Heart left ventricle (tissue), 16 donors: ENCODE measurements around the gene EIF4G3. TPM values are rescaled to one million over a fixed set of nuclear protein-coding genes. Genes with fewer than 3 reads are reported as not detected.

Source experiments
- ATAC-seq, 4 donors: fragments of 200-7000 bp; cut with Tn5 transposase; one replicate each; pipeline ENCODE4 v1.9.1; 2020 to 2022; ENCODE audit warnings: moderate library complexity in 4 of 4, mild to moderate bottlenecking in 3 of 4, moderate number of reproducible peaks in 1 of 4
- DNase-seq, 5 donors: peaks; one replicate each; pipeline ENCODE4 v3.0.0-alpha.2; 2020
- H3K27ac ChIP-seq, 12 donors: fragments of 200-600 bp; sonication (generic) in 4 of 12; one replicate each; pipeline versions ENCODE4 v1.5.0 to v1.8.0; 2016 to 2022; ENCODE audit warnings: mild to moderate bottlenecking in 2 of 12
- H3K27me3 ChIP-seq, 9 donors: fragments of 200-600 bp; sonication (generic) in 2 of 9; one replicate each; pipeline versions ENCODE4 v1.5.1 to v1.8.0; 2016 to 2022; ENCODE audit warnings: mild to moderate bottlenecking in 3 of 9
- H3K36me3 ChIP-seq, 9 donors: fragments of 200-600 bp; sonication (generic) in 2 of 9; one replicate each; pipeline versions ENCODE4 v1.5.0 to v1.8.0; 2018 to 2022; ENCODE audit warnings: mild to moderate bottlenecking in 2 of 9
- H3K4me1 ChIP-seq, 12 donors: fragments of 200-600 bp; sonication (generic) in 4 of 12; one replicate each; pipeline versions ENCODE4 v1.5.0 to v1.8.0; 2016 to 2022; ENCODE audit warnings: mild to moderate bottlenecking in 3 of 12
- H3K4me3 ChIP-seq, 12 donors: fragments of 200-600 bp; sonication (generic) in 4 of 12; one replicate each; pipeline versions ENCODE4 v1.5.0 to v1.8.0; 2017 to 2022; ENCODE audit warnings: mild to moderate bottlenecking in 9 of 12, moderate library complexity in 4 of 12
- H3K9me3 ChIP-seq, 12 donors: fragments of 200-600 bp; sonication (generic) in 4 of 12; one replicate each; pipeline versions ENCODE4 v1.5.0 to v1.8.0; 2016 to 2022; ENCODE audit warnings: mild to moderate bottlenecking in 1 of 12
- CTCF ChIP-seq, 12 donors: fragments of 200-600 bp; sonication (generic) in 4 of 12; IDR thresholded peaks; one replicate each; pipeline versions ENCODE4 v1.5.0 to v1.8.0; 2018 to 2022; ENCODE audit warnings: antibody characterized with exemption in 12 of 12, mild to moderate bottlenecking in 5 of 12
- POLR2A ChIP-seq, 2 donors: fragments of 450-650 bp; IDR thresholded peaks; one replicate each; pipeline ENCODE4 v1.6.1; 2017; ENCODE audit warnings: antibody characterized with exemption in 2 of 2, mild to moderate bottlenecking in 2 of 2, moderate library complexity in 2 of 2
- WGBS, 4 donors: extraction: QIAGEN DNeasy Blood & Tissue Kit in 2 of 4; methylation state at CpG; one replicate each; pipeline versions ENCODE4 v1.1.5 to v1.1.7; 2013 to 2018; 5-methylcytosine and 5-hydroxymethylcytosine counted together
- intact Hi-C, 10 donors: fragments of 100-400 bp; cut with DNase I; formaldehyde crosslinking; loops; one replicate each; pipeline versions ENCODE4 v1.11.1 to v1.14.2; 2022
- polyA plus RNA-seq, 2 donors: library from polyadenylated mRNA; stranded (reverse); fragments of 200-250 nt; gene quantifications; one replicate each; pipeline ENCODE4 v1.2.3, GENCODE V29; 2013
- total RNA-seq, 9 donors: library from RNA; depleted of rRNA in 2 of 9; stranded (reverse); fragments of >200 nt in 2 of 9; fragmentation: NEBNext Ultra II Directional in 3 of 9; extraction: Animal tissue kit (Norgen Biotek cat#: 25700) in 3 of 9; gene quantifications; one replicate each; pipeline versions ENCODE4 v1.1.0 to v1.2.4, GENCODE V29; 2016 to 2023
- donor health status: ischemic (EF 13 %, LVEDD 7.1; RV severe dilation, severe dysfunction).
- donor health status: healthy with polysubstance abuse.
- donor health status: DM: no; HTN: yes; CAD: no.
- donor health status: DM: no; HTN: no; CAD: no.
- donor health status: ischemic (EF 25% LVEDD 6.9; RV normal size, moderate dysfunction).
- donor health status: ischemic (EF 25% LVEDD 5.7; RV mildly dilated, moderate dysfunction).
- donor health status: healthy.
- donor health status: DM: yes; HTN: yes; CAD: no.
- donor health status: ischemic (EF 35%, LVEDD 5.7; RV mildly dilated, moderate dysfunction).
- donor health status: nonischemic (EF 11% LVEDD 7.7; RV severe dilation, severe dysfunction).
- donor health status: DM: yes; HTN: yes; CAD: no.
- donor health status: PGD.
- donor health status: ischemic (EF 29% LVEDD 5.4; RV normal size, mild dysfunction).
- donor health status: nonischemic (EF 23%, LVEDD 6.1; RV moderate dilation, normal function).

The EIF4G3 gene
- total and polyA plus RNA-seq, 11 donors = 14.6 to 49.0 (median 36.2) TPM

GRCh38 chr1:21077085-21077484, 99.6 kb downstream of the EIF4G3 start:
- H3K27ac ChIP-seq = peak overlapping the region in 1 of 12 donors; percentile 63
- no peaks in the 10 kb centered on the region for H3K27me3 ChIP-seq
- peaks cover 0 to 17% (median 0%) of the 10 kb centered on the region in 9 donors for H3K36me3 ChIP-seq
- no peaks in the 10 kb centered on the region for H3K9me3 ChIP-seq
- peak in 1 of 5 donors; percentile 35 for DNase-seq
- intact Hi-C loops = loop anchor here in 2 of 10 donors (10.0 kb wide), 2 partner anchors 98 to 118 kb away; partner anchors contain the start of gene EIF4G3 (in 1 of the 2)
- peaks cover 0 to 37% (median 5%) of the 10 kb centered on the region in 12 donors for H3K4me1 ChIP-seq
- H3K4me3 ChIP-seq = no peak overlapping the region
- ATAC-seq = peak in 2 of 4 donors; percentile 24 to 52
- TF ChIP-seq POLR2A (IDR thresholded peaks at IDR 0.05) (no peak), CTCF (IDR thresholded peaks at IDR 0.05) (no peak)

GRCh38 chr1:21072721-21073120, 104.0 kb downstream of the EIF4G3 start:
- Histone ChIP-seq H3K4me3 (no peak overlapping the region), H3K27ac (no peak overlapping the region), H3K36me3 (peaks cover 0 to 10% (median 0%) of the 10 kb centered on the region in 9 donors), H3K4me1 (peaks cover 0 to 34% (median 5%) of the 10 kb centered on the region in 12 donors), H3K9me3 (no peaks in the 10 kb centered on the region), H3K27me3 (no peaks in the 10 kb centered on the region)
- WGBS, 4 donors = 43 to 57% (median 51%) methylated on average over 3 of the region's 3 CpGs
- no peak for DNase-seq
- peak in 1 of 4 donors; percentile 37 for ATAC-seq
- intact Hi-C loops = loop anchor here in 2 of 10 donors (10.0 kb wide), 2 partner anchors 102 to 122 kb away; partner anchors contain the start of gene EIF4G3 (in 1 of the 2)
- TF ChIP-seq POLR2A (IDR thresholded peaks at IDR 0.05) (no peak), CTCF (IDR thresholded peaks at IDR 0.05) (peak in 2 of 12 donors; percentile 13 to 19)

GRCh38 chr1:21069549-21069948, 107.1 kb downstream of the EIF4G3 start:
- Histone ChIP-seq H3K36me3 (peaks cover 0 to 10% (median 0%) of the 10 kb centered on the region in 9 donors), H3K4me3 (no peak overlapping the region), H3K9me3 (no peaks in the 10 kb centered on the region), H3K27me3 (no peaks in the 10 kb centered on the region), H3K4me1 (peaks cover 0 to 21% (median 3%) of the 10 kb centered on the region in 12 donors), H3K27ac (peak overlapping the region in 1 of 12 donors; percentile 0)
- ATAC-seq (no peak), DNase-seq (no peak)
- intact Hi-C loops = no loop called here
- 36 to 64% (median 50%) methylated on average over 4 of the region's 4 CpGs for WGBS, 4 donors
- TF ChIP-seq CTCF (IDR thresholded peaks at IDR 0.05) (no peak), POLR2A (IDR thresholded peaks at IDR 0.05) (no peak)

- intact Hi-C loops = no loop called here
- DNase-seq (no peak), ATAC-seq (no peak)
- peak overlapping the region in 1 of 12 donors; percentile 0 for H3K27ac ChIP-seq
- peaks cover 0 to 10% (median 0%) of the 10 kb centered on the region in 9 donors for H3K36me3 ChIP-seq
- H3K4me1 ChIP-seq = peaks cover 0 to 21% (median 3%) of the 10 kb centered on the region in 12 donors
- TF ChIP-seq POLR2A (IDR thresholded peaks at IDR 0.05) (no peak), CTCF (IDR thresholded peaks at IDR 0.05) (no peak)
- no peaks in the 10 kb centered on the region for H3K9me3 ChIP-seq
- H3K4me3 ChIP-seq = no peak overlapping the region
- no peaks in the 10 kb centered on the region for H3K27me3 ChIP-seq
These were observed 107.8 kb downstream of the EIF4G3 start for GRCh38 chr1:21068937-21069336.
